SH-SY5Y (cell line): ENCODE results near the gene DIP2C.

ENCODE experiments used
- GATA2 ChIP-seq: IDR thresholded peaks from 2 replicates; pipeline ENCODE4 v1.6.1; 2011; ENCODE audit warnings: mild to moderate bottlenecking, low read depth, low read length
- GATA3 ChIP-seq: IDR thresholded peaks from 2 replicates; pipeline ENCODE4 v1.6.1; 2011; ENCODE audit warnings: low read depth, mild to moderate bottlenecking, low read length, moderate library complexity

DNA sequence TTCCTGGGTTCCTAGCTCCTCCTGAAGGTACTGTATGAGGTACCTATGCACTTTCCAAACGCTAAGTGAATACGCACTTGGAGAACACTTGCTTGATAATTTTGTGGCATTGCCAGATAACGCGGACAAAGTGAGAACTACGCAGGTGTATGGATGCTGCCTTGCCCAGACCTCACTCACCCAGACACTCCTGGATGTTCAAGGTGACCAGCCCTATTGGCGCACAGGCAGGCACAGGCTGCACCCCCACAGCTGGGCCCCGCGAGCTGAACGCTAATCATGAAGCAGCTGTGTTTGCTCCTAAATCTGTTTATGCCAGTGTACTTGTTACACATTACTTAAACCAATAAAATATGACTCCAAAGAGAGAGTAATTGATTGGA is 27.3 kb downstream of the DIP2C start:
- TF ChIP-seq GATA3 (no peak), GATA2 (no peak)
